ENCODE measurements around the gene CRTAC1. TPM values are rescaled to one million over a fixed set of nuclear protein-coding genes. Genes with fewer than 3 reads are reported as not detected.

CRTAC1 gene
- total RNA-seq, 1 experiment from 2014 or later, result 0.20 TPM

GRCh38 chr10:97969538-97970079 lies 60.8 kb downstream of the CRTAC1 start:
- RAD21 ChIA-PET (ENCODE audit: low non-redundant PET in 1 of 2, low total read pairs in 2 of 2, uncharacterized antibody in 2 of 2, unreplicated experiment in 2 of 2), result no interaction called here
- H4K20me1 ChIP-seq (ENCODE audit: insufficient read depth), result no peaks in the 10 kb centered on the region
- no peak overlapping the region for H3K4me2 ChIP-seq (ENCODE audit: low read length)
- BruUV-seq (replicated peaks), result no TSS peak
- no peaks in the 10 kb centered on the region for H3K9me2 ChIP-seq (ENCODE audit: insufficient read depth)
- H3K4me3 ChIP-seq (replicated peaks in 1 of 2; ENCODE audit: low read depth in 1 of 2, low read length in 2 of 2), result no peak overlapping the region
- no peak for DNase-seq (ENCODE audit: low read depth, low spot score)
- intact Hi-C loops (cut with micrococcal nuclease), result no loop called here
- POLR2A ChIA-PET, result no interaction called here
- H3K36me3 ChIP-seq (ENCODE audit: control insufficient read depth in 1 of 2, insufficient read depth in 2 of 2, low read length in 2 of 2), result no peaks in the 10 kb centered on the region
- no peak for TF ChIP-seq CEBPB (IDR thresholded peaks at IDR 0.05; ENCODE audit: low read depth)
- no peak for TF ChIP-seq REST (IDR thresholded peaks at IDR 0.05; ENCODE audit: low read depth)
- no peak for TF ChIP-seq SRF (IDR thresholded peaks at IDR 0.05; ENCODE audit: low read depth)
- TF ChIP-seq ZNF274 (IDR thresholded peaks at IDR 0.05; ENCODE audit: low read depth, low read length), result no peak
- no peak for TF ChIP-seq EZH2 (IDR thresholded peaks at IDR 0.05)
- no peak for TF ChIP-seq ATF3 (IDR thresholded peaks at IDR 0.05)
- TF ChIP-seq ELF1 (IDR thresholded peaks at IDR 0.05; ENCODE audit: borderline replicate concordance, low read depth), result no peak
- no peak for TF ChIP-seq TCF7L2 (IDR thresholded peaks at IDR 0.05; ENCODE audit: borderline replicate concordance, extremely low read depth, insufficient read depth, insufficient read length)
- no peak for TF ChIP-seq POLR2AphosphoS5 (IDR thresholded peaks at IDR 0.05; ENCODE audit: low read depth, low read length)
- no peak overlapping the region for H3K27ac ChIP-seq (ENCODE audit: low read depth, low read length)
- no peaks in the 10 kb centered on the region for H3K79me2 ChIP-seq (ENCODE audit: insufficient read depth, low read length)
- H3K27me3 ChIP-seq (ENCODE audit: insufficient read depth, low read length), result peaks cover 96% of the 10 kb centered on the region
- H3K9ac ChIP-seq (ENCODE audit: low read length), result no peak overlapping the region
- CTCF ChIA-PET, result no interaction called here
- no peaks in the 10 kb centered on the region for H3K9me3 ChIP-seq (ENCODE audit: control insufficient read depth in 1 of 2, insufficient read depth in 1 of 2, low read depth in 1 of 2, low read length in 2 of 2)
- no peak overlapping the region for H2AFZ ChIP-seq (ENCODE audit: low read depth, low read length, poor library complexity, severe bottlenecking)
- H3K4me1 ChIP-seq (ENCODE audit: control insufficient read depth in 1 of 2, insufficient read depth in 2 of 2, low read length in 2 of 2), result no peaks in the 10 kb centered on the region
- ATAC-seq, result no peak

Measured in HCT116 (cell line).